Dedifferentiated amniotic fluid mesenchymal stem cell (primary cell): ENCODE data around the gene IRS1.
A peak's percentile ranks its signal among the peaks of the same experiment; 100 is the strongest.

ENCODE experiments used
- DNase-seq: peaks from one replicate; pipeline ENCODE4 v3.0.0-alpha.2; 2016; ENCODE audit errors: extremely low spot score

IRS1 gene

GRCh38 chr2:226755631-226756030 lies 44.0 kb downstream of the IRS1 start:
- DNase-seq: no peak

- DNase-seq: peak; percentile 46
Measured at GRCh38 chr2:226754821-226755604, 44.6 kb downstream of the IRS1 start.

GRCh38 chr2:226752887-226753286 lies 46.7 kb downstream of the IRS1 start:
- DNase-seq: no peak

GRCh38 chr2:226747288-226747687 lies 52.3 kb downstream of the IRS1 start:
- DNase-seq: no peak

- DNase-seq: no peak
Measured at GRCh38 chr2:226746196-226746800, 53.3 kb downstream of the IRS1 start.

- DNase-seq: no peak
Measured at GRCh38 chr2:226743915-226744314, 55.7 kb downstream of the IRS1 start.

GRCh38 chr2:226742347-226742746 lies 57.3 kb downstream of the IRS1 start:
- DNase-seq: no peak

- no peak for DNase-seq
Measured at GRCh38 chr2:226740039-226740648, 59.5 kb downstream of the IRS1 start.

- no peak for DNase-seq
Measured at GRCh38 chr2:226739545-226740030, 60.0 kb downstream of the IRS1 start.

- DNase-seq: no peak
Measured at GRCh38 chr2:226738821-226739544, 60.6 kb downstream of the IRS1 start.

- no peak for DNase-seq
Measured at GRCh38 chr2:226738191-226738820, 61.3 kb downstream of the IRS1 start.

GRCh38 chr2:226736382-226736781 lies 63.2 kb downstream of the IRS1 start:
- no peak for DNase-seq

- no peak for DNase-seq
Measured at GRCh38 chr2:226733927-226734564, 65.6 kb downstream of the IRS1 start.

- no peak for DNase-seq
Measured at GRCh38 chr2:226733189-226733858, 66.3 kb downstream of the IRS1 start.

GRCh38 chr2:226732478-226733188 lies 67.0 kb downstream of the IRS1 start:
- no peak for DNase-seq

GRCh38 chr2:226730481-226730880 lies 69.1 kb downstream of the IRS1 start:
- DNase-seq: no peak

GRCh38 chr2:226728996-226729395 lies 70.6 kb downstream of the IRS1 start:
- DNase-seq: no peak

- DNase-seq: no peak
Measured at GRCh38 chr2:226727251-226727650, 72.4 kb downstream of the IRS1 start.

GRCh38 chr2:226726546-226726945 lies 73.1 kb downstream of the IRS1 start:
- no peak for DNase-seq
